Neural cell (in vitro differentiated cells): Measurements from ENCODE around the gene ATP5F1A. TPM values are rescaled to one million over a fixed set of nuclear protein-coding genes. Genes with fewer than 3 reads are reported as not detected.

Experiments
- H2AFZ ChIP-seq: fragments of 200-600, 300-800 bp; sonication (generic), shearing (Covaris generic); 2 replicates; pipeline ENCODE4 v1.6.0; 2014; ENCODE audit warnings: low read depth, mild to moderate bottlenecking, antibody characterized with exemption, low read length, moderate library complexity
- H3F3A ChIP-seq: fragments of 200-600 bp; shearing (Covaris generic); 2 replicates; pipeline ENCODE4 v1.6.1; 2016; ENCODE audit warnings: mild to moderate bottlenecking, moderate library complexity, mixed read lengths, antibody characterized with exemption, low read length; ENCODE audit not compliant: insufficient read depth, poor library complexity, severe bottlenecking
- H3K27ac ChIP-seq: fragments of 200-600, 300-800 bp; sonication (generic), shearing (Covaris generic); 2 replicates; pipeline ENCODE4 v1.5.1; 2014; ENCODE audit warnings: mild to moderate bottlenecking, low read length, moderate library complexity
- H3K27me3 ChIP-seq: fragments of 300-800, 200-600 bp; sonication (generic), shearing (Covaris generic); 2 replicates; pipeline ENCODE4 v1.6.0; 2014; ENCODE audit warnings: mild to moderate bottlenecking, low read depth, low read length, moderate library complexity; ENCODE audit not compliant: insufficient read depth
- H3K36me3 ChIP-seq: fragments of 300-800, 200-600 bp; sonication (generic), shearing (Covaris generic); 2 replicates; pipeline ENCODE4 v1.5.1; 2014; ENCODE audit warnings: mild to moderate bottlenecking, antibody characterized with exemption, low read length, moderate library complexity; ENCODE audit not compliant: insufficient read depth
- H3K4me2 ChIP-seq: fragments of 300-800, 200-600 bp; sonication (generic), shearing (Covaris generic); 2 replicates; pipeline ENCODE4 v1.6.0; 2014; ENCODE audit warnings: mild to moderate bottlenecking, low read length
- H3K4me3 ChIP-seq: fragments of 300-800, 200-600 bp; sonication (generic), shearing (Covaris generic); 2 replicates; pipeline ENCODE4 v1.5.1; 2014; ENCODE audit warnings: mild to moderate bottlenecking, low read length, moderate library complexity
- H3K79me2 ChIP-seq: fragments of 200-600 bp; shearing (Covaris generic); replicated peaks from 2 replicates; pipeline ENCODE4 v1.6.0; 2014; ENCODE audit warnings: mild to moderate bottlenecking, low read length, moderate library complexity; ENCODE audit not compliant: insufficient read depth
- H3K9ac ChIP-seq: fragments of 300-800, 200-600 bp; sonication (generic), shearing (Covaris generic); 2 replicates; pipeline ENCODE4 v1.6.1; 2016; ENCODE audit warnings: mild to moderate bottlenecking, low read length, mixed read lengths
- H3K9me2 ChIP-seq: fragments of 200-600 bp; shearing (Covaris generic); 2 replicates; pipeline ENCODE4 v1.6.1; 2016; ENCODE audit warnings: mild to moderate bottlenecking, low read length, mixed read lengths; ENCODE audit not compliant: insufficient read depth
- H3K9me3 ChIP-seq: fragments of 200-600, 300-800 bp; sonication (generic), shearing (Covaris generic); 2 replicates; pipeline ENCODE4 v1.6.1; 2016; ENCODE audit warnings: mild to moderate bottlenecking, mixed run types, low read length, moderate library complexity, mixed read lengths
- H4K20me1 ChIP-seq: fragments of 200-600 bp; shearing (Covaris generic); 2 replicates; pipeline ENCODE4 v1.6.1; 2016; ENCODE audit warnings: mild to moderate bottlenecking, mixed run types; ENCODE audit not compliant: insufficient read depth
- EP300 ChIP-seq: fragments of 450-650 bp; conservative IDR thresholded peaks from 2 replicates; pipeline ENCODE4 v1.6.1; 2014; ENCODE audit warnings: antibody characterized with exemption, mild to moderate bottlenecking, moderate library complexity; ENCODE audit not compliant: poor library complexity, severe bottlenecking
- EZH2 ChIP-seq: fragments of 200-600, 300-800 bp; shearing (Covaris generic), sonication (generic); IDR thresholded peaks from 2 replicates; pipeline ENCODE4 v1.6.1; 2014; ENCODE audit warnings: antibody characterized with exemption, low read length, borderline replicate concordance, mild to moderate bottlenecking; ENCODE audit not compliant: insufficient read depth, poor library complexity, severe bottlenecking
- MXI1 ChIP-seq: fragments of 450-650 bp; conservative IDR thresholded peaks from 2 replicates; pipeline ENCODE4 v1.6.1; 2014; ENCODE audit warnings: antibody characterized with exemption, mild to moderate bottlenecking; ENCODE audit not compliant: poor library complexity, severe bottlenecking
- POLR2AphosphoS5 ChIP-seq: IDR thresholded peaks from 2 replicates; pipeline ENCODE4 v1.6.1; 2012
- RAD21 ChIP-seq: fragments of 450-650 bp; conservative IDR thresholded peaks from 2 replicates; pipeline ENCODE4 v1.6.1; 2014; ENCODE audit warnings: antibody characterized with exemption, mild to moderate bottlenecking, moderate library complexity
- SMC3 ChIP-seq: fragments of 450-650 bp; conservative IDR thresholded peaks from 2 replicates; pipeline ENCODE4 v1.6.1; 2014; ENCODE audit warnings: antibody characterized with exemption, mild to moderate bottlenecking, moderate library complexity; ENCODE audit not compliant: poor library complexity
- TAF1 ChIP-seq: IDR thresholded peaks from 2 replicates; pipeline ENCODE4 v1.6.1; 2012; ENCODE audit warnings: low read depth
- polyA plus RNA-seq: library from polyadenylated mRNA; depleted of rRNA; stranded (reverse); fragments of >200 nt; gene quantifications from 2 replicates; pipeline ENCODE4 v1.2.3, GENCODE V29; 2014
- TF ChIP-seq, protein P1 (sequence below): IDR thresholded peaks from 2 replicates; pipeline ENCODE4 v1.6.1; 2012; ENCODE audit warnings: borderline replicate concordance
- TF ChIP-seq, protein P2 (sequence below): fragments of 450-650 bp; IDR thresholded peaks from 2 replicates; pipeline ENCODE4 v1.5.1; 2014; ENCODE audit warnings: antibody characterized with exemption, mild to moderate bottlenecking, moderate library complexity; ENCODE audit not compliant: poor library complexity, severe bottlenecking

Gene ATP5F1A
- polyA plus RNA-seq, 1 donor from 2014 or later, result 1,949 TPM

DNA sequence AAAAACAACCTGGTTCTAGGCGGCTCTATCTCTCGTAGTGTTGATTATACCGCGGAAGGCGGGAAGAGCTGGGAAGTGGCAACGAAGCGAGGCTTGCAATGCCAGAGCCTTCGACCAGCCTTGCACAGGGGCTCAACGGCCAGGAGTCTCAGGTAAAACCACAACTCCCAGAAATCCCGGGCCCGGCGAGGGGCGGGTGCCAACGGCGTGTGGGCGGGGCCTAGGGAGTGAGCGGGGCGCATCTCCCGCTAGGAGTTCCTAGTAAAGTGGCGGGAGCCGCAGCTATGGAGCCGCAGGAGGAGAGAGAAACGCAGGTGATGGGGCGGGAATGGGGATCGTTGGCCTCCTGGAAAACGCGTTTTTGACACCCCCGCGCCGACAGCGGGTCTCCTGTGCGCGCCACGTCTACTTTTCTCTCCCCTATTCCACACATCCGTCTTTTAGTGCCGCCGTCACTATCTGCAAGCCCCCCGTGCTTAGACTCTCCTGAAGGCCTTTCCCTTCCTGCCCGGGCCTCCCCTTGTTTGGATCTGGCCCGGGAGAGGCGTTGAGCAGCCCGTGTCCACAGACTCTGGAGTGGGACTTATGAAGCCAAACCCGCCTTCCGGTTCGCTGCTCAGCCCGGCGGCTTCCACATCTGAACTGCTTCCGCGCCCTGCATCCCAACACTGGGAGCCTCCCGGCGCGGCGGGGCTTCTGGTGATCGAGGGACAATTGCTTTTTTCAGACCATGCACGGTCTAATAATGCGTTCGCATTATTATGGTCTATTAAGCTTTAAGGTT, 6.2 kb upstream of the ATP5F1A start, which contains the start of gene HAUS1:
HAUS1 (plus strand) TSS at position 258 of the 784 bp plus-strand sequence; CDS start at position 285, 27 bp downstream.
- Histone ChIP-seq H3K9me2 (no peaks in the 10 kb centered on the region), H3K27me3 (no peaks in the 10 kb centered on the region), H2AFZ (peak within 1 kb of the TSS; percentile 92), H3K9ac (peak within 1 kb of the TSS; percentile 79), H3F3A (no peaks in the 10 kb centered on the region), H3K79me2 (peaks cover 14% of the 10 kb centered on the region), H3K9me3 (no peaks in the 10 kb centered on the region), H3K27ac (peak within 1 kb of the TSS; percentile 74), H3K4me2 (peak within 1 kb of the TSS; percentile 71), H3K36me3 (no peaks in the 10 kb centered on the region), H3K4me3 (peak within 1 kb of the TSS; percentile 86), H4K20me1 (no peaks in the 10 kb centered on the region)
- TF ChIP-seq TAF1 (peak; percentile 85), MXI1 (peak; percentile 61), POLR2AphosphoS5 (peak; percentile 77), EP300 (no peak), EZH2 (no peak)
- TF ChIP-seq, protein P1, sequence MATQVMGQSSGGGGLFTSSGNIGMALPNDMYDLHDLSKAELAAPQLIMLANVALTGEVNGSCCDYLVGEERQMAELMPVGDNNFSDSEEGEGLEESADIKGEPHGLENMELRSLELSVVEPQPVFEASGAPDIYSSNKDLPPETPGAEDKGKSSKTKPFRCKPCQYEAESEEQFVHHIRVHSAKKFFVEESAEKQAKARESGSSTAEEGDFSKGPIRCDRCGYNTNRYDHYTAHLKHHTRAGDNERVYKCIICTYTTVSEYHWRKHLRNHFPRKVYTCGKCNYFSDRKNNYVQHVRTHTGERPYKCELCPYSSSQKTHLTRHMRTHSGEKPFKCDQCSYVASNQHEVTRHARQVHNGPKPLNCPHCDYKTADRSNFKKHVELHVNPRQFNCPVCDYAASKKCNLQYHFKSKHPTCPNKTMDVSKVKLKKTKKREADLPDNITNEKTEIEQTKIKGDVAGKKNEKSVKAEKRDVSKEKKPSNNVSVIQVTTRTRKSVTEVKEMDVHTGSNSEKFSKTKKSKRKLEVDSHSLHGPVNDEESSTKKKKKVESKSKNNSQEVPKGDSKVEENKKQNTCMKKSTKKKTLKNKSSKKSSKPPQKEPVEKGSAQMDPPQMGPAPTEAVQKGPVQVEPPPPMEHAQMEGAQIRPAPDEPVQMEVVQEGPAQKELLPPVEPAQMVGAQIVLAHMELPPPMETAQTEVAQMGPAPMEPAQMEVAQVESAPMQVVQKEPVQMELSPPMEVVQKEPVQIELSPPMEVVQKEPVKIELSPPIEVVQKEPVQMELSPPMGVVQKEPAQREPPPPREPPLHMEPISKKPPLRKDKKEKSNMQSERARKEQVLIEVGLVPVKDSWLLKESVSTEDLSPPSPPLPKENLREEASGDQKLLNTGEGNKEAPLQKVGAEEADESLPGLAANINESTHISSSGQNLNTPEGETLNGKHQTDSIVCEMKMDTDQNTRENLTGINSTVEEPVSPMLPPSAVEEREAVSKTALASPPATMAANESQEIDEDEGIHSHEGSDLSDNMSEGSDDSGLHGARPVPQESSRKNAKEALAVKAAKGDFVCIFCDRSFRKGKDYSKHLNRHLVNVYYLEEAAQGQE, result peak; percentile 81

DNA sequence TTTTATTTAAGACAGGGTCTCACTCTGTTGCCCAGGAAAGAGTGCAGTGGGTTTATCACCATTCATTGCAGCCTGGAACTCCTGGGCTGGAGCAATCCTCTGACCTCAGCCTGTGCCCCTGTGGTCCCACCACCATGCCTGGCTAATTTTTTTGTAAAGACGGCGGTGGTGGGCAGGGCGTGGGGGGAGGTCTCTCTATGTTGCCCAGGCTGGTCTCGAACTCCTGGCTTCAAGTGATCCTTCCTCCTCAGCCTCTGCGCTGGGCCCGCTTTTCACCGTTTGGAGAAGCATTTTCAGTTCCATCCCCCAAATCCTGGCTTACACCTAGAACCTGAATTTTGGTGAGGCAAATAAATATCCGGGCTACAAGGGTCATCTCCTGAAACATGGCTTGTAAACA, 1.4 kb upstream of the ATP5F1A start:
- Histone ChIP-seq H3K9ac (no peak overlapping the region), H3F3A (no peaks in the 10 kb centered on the region), H2AFZ (no peak overlapping the region), H3K27ac (no peak overlapping the region), H3K36me3 (no peaks in the 10 kb centered on the region), H3K9me2 (no peaks in the 10 kb centered on the region), H3K4me3 (no peak overlapping the region), H3K4me2 (no peak overlapping the region), H3K79me2 (peaks cover 36% of the 10 kb centered on the region), H3K27me3 (no peaks in the 10 kb centered on the region), H3K9me3 (no peaks in the 10 kb centered on the region), H4K20me1 (no peaks in the 10 kb centered on the region)
- TF ChIP-seq RAD21 (no peak), EP300 (no peak), MXI1 (no peak), POLR2AphosphoS5 (no peak), TAF1 (no peak), EZH2 (no peak), SMC3 (no peak)
- TF ChIP-seq, protein P2, sequence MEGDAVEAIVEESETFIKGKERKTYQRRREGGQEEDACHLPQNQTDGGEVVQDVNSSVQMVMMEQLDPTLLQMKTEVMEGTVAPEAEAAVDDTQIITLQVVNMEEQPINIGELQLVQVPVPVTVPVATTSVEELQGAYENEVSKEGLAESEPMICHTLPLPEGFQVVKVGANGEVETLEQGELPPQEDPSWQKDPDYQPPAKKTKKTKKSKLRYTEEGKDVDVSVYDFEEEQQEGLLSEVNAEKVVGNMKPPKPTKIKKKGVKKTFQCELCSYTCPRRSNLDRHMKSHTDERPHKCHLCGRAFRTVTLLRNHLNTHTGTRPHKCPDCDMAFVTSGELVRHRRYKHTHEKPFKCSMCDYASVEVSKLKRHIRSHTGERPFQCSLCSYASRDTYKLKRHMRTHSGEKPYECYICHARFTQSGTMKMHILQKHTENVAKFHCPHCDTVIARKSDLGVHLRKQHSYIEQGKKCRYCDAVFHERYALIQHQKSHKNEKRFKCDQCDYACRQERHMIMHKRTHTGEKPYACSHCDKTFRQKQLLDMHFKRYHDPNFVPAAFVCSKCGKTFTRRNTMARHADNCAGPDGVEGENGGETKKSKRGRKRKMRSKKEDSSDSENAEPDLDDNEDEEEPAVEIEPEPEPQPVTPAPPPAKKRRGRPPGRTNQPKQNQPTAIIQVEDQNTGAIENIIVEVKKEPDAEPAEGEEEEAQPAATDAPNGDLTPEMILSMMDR, result no peak
- TF ChIP-seq, protein P1, result no peak
